Peyer's patch (tissue), 4 donors: ENCODE results near the gene CNGA2.

Source experiments
- POLR2A ChIP-seq, 2 donors: fragments of 450-650 bp; IDR thresholded peaks; one replicate each; pipeline ENCODE4 v1.5.1; 2017; ENCODE audit warnings: antibody characterized with exemption in 2 of 2, mild to moderate bottlenecking in 2 of 2, moderate library complexity in 2 of 2
- TF ChIP-seq, protein P1 (sequence below), 6 experiments: fragments of 450-650 bp in 4 of 6; fragments of 200-600 bp in 2 of 6; sonication (generic) in 1 of 6; IDR thresholded peaks; one replicate each; pipeline ENCODE4 v1.5.1; 2017 to 2019; ENCODE audit warnings: antibody characterized with exemption in 6 of 6, mild to moderate bottlenecking in 3 of 6, moderate library complexity in 1 of 6

DNA sequence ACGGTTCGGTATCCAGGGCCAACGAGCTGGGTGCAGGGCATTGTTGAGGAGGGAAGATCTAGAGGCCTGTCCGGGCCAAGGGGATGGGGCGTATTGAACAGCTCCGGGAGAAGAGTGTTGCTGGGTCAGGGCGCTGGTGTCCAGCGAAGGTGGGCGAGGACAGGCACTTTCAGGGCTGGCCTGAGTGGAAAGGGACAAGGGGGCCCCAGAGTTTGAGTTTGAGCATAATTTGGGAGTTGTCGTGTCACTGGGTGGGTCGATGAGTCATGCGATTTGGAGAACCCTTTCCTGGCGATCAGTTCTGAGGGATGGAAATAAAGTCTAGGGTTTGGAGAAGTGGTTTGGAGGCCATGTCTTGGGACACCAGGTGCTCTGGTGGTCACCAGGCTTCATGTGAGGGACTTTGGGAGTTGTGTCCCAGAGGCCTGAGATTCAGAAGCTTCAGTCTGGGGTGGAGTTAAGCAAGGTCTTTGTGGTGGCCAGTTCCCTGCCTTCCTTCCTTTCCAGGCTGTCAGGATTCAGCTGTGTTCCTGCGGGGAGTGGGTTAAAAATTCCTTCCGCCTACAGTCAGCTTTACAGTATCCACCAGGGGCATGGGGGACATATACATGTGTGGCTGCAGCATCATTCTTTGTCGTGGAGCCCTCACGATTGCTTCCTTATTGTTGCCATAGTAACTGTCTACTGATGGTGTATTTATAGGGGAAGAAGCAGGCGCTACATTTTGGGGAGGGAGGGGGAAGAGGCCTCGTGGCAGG is 38.8 kb upstream of the CNGA2 start:
- TF ChIP-seq, protein P1, sequence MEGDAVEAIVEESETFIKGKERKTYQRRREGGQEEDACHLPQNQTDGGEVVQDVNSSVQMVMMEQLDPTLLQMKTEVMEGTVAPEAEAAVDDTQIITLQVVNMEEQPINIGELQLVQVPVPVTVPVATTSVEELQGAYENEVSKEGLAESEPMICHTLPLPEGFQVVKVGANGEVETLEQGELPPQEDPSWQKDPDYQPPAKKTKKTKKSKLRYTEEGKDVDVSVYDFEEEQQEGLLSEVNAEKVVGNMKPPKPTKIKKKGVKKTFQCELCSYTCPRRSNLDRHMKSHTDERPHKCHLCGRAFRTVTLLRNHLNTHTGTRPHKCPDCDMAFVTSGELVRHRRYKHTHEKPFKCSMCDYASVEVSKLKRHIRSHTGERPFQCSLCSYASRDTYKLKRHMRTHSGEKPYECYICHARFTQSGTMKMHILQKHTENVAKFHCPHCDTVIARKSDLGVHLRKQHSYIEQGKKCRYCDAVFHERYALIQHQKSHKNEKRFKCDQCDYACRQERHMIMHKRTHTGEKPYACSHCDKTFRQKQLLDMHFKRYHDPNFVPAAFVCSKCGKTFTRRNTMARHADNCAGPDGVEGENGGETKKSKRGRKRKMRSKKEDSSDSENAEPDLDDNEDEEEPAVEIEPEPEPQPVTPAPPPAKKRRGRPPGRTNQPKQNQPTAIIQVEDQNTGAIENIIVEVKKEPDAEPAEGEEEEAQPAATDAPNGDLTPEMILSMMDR (IDR thresholded peaks at IDR 0.05) = no peak
- no peak for TF ChIP-seq POLR2A (IDR thresholded peaks at IDR 0.05)
